Uterus (tissue), 2 donors: ENCODE measurements around the gene TLR10.

ENCODE experiments used
- POLR2A ChIP-seq, 2 donors: fragments of 450-650 bp; IDR thresholded peaks; one replicate each; pipeline ENCODE4 v1.6.1; 2016; ENCODE audit warnings: antibody characterized with exemption in 2 of 2, mild to moderate bottlenecking in 1 of 2, moderate library complexity in 1 of 2
- TF ChIP-seq, protein P1 (sequence below), 4 experiments: fragments of 200-600 bp in 2 of 4; fragments of 450-650 bp in 2 of 4; sonication (generic) in 2 of 4; IDR thresholded peaks; one replicate each; pipeline ENCODE4 v1.5.1; 2016 to 2019; ENCODE audit warnings: antibody characterized with exemption in 4 of 4, mild to moderate bottlenecking in 2 of 4, moderate library complexity in 1 of 4

DNA sequence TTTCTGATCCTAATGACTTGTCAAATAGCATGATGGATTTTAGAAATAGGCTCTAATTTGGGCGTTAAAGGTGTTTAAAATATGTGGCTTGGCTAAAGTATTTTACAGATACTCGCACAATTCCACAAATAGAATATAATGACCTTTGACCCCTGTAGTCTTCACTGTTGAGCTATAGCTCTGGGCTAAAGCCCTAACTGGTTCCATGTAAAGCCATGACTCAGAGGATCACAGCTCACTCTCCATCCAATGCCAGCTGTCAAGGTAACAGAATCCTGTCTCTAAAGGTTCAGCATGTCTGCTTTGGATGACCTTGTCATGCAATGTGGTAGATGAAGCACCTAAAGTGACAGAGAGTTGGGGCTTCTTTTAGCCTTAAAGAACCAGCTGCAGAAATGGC, 42.5 kb downstream of the TLR10 start:
- TF ChIP-seq, protein P1, sequence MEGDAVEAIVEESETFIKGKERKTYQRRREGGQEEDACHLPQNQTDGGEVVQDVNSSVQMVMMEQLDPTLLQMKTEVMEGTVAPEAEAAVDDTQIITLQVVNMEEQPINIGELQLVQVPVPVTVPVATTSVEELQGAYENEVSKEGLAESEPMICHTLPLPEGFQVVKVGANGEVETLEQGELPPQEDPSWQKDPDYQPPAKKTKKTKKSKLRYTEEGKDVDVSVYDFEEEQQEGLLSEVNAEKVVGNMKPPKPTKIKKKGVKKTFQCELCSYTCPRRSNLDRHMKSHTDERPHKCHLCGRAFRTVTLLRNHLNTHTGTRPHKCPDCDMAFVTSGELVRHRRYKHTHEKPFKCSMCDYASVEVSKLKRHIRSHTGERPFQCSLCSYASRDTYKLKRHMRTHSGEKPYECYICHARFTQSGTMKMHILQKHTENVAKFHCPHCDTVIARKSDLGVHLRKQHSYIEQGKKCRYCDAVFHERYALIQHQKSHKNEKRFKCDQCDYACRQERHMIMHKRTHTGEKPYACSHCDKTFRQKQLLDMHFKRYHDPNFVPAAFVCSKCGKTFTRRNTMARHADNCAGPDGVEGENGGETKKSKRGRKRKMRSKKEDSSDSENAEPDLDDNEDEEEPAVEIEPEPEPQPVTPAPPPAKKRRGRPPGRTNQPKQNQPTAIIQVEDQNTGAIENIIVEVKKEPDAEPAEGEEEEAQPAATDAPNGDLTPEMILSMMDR (IDR thresholded peaks at IDR 0.05) = no peak
- TF ChIP-seq POLR2A (IDR thresholded peaks at IDR 0.05) = no peak
